ENCODE measurements around the gene SDK1.

Gene SDK1

DNA sequence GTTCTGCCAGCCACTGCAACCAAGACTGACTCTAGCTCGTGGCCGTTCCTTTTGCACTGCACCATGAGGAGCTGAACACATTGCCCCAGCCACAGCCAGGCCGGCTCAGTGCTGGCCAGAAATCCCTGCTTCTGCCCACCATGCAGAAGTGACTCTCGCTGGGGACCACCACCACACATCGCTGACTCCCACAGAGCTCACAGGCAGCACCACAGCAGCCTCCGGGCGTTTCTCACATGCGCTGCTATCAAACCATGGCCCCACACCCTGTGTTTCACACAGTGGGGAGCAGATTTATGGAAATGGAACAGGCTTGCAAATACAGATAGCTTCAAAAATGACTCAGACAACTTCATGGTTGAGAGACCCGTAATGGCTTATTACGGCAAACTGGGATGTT lies 15.4 kb upstream of the SDK1 start:
- DNase-seq (ENCODE audit: low read depth) = no peak
- no peak for TF ChIP-seq CTCF (IDR thresholded peaks at IDR 0.05; ENCODE audit: insufficient read depth, low read depth, low read length, missing control alignments)
- H3K4me3 ChIP-seq (ENCODE audit: low read length) = no peak overlapping the region

DNA sequence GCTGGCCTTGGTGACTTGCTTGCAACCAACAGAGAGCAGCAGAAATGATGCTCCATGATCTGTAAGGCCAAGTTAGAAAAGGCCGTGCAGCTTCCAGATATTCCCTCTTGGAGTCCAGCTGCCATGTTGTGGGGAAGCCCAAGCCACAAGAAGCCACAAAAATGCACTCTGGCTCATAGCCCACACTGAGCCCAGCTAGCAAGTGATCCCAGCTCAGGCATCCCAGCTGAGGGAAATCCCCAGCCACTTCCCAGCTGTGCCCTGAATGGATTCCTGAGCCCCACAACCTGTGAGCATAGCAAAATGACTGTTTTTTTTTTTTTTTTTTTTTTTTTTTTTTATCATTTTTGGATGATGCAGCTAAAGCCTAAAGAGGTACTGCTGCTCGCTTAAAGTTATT lies 11.1 kb upstream of the SDK1 start:
- no peak for DNase-seq (ENCODE audit: low read depth)
- no peak for TF ChIP-seq CTCF (IDR thresholded peaks at IDR 0.05; ENCODE audit: insufficient read depth, low read depth, low read length, missing control alignments)
- H3K4me3 ChIP-seq (ENCODE audit: low read length) = no peak overlapping the region

DNA sequence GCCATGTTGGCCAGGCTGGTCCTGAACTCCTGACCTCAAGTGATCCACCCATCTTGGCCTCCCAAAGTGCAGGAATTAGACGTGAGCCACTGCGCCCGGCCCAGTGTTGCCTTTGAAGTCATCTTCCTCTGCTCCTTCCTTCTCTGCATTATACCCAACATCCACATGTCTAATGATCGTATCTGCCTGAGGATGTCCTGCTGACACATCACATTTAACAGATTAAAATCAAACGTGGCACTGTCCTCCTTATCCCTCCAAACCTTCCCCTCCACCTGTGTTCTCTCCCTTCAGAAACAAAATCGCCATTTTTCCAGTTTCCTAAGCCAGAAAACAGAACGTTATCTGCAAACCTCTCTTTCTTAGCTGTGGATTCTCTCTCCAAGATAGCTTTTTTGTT lies 8.4 kb upstream of the SDK1 start:
- no peak for TF ChIP-seq CTCF (IDR thresholded peaks at IDR 0.05; ENCODE audit: insufficient read depth, low read depth, low read length, missing control alignments)
- DNase-seq (ENCODE audit: low read depth) = no peak
- H3K4me3 ChIP-seq (ENCODE audit: low read length) = no peak overlapping the region

DNA sequence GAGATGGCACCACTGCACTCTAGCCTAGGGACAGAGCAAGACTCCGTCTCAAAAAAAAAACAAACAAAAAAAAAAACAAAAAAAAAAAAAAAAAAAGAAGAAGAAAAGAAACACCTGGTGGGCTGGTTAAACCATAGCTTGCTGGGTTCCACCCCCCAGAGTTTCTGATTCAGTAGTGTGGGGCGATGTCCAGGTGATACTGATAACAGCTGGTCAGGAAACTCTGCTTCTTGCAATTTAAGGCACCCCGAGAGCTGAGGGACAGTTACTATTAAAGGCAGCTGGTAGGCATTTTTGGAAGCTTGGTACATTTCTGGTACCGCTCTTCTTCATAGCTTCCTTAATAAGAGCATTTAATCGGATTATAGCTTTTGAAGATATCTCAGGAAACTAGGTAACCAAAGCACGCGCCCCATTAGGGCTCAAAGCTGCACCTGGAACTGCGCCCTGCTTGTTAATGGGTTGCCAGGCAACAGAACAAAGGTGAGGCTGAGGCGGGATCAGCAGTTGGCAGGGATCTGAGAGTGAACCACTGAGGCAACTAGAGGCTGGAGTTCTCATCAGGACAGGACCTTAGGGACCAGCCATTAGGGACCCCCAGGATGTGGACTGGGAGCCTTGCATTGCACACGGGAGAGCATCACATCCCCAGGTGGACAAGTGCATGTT lies 6.5 kb upstream of the SDK1 start:
- no peak overlapping the region for H3K4me3 ChIP-seq (ENCODE audit: low read length)
- no peak for TF ChIP-seq CTCF (IDR thresholded peaks at IDR 0.05; ENCODE audit: insufficient read depth, low read depth, low read length, missing control alignments)
- peak; percentile 4 for DNase-seq (ENCODE audit: low read depth)

DNA sequence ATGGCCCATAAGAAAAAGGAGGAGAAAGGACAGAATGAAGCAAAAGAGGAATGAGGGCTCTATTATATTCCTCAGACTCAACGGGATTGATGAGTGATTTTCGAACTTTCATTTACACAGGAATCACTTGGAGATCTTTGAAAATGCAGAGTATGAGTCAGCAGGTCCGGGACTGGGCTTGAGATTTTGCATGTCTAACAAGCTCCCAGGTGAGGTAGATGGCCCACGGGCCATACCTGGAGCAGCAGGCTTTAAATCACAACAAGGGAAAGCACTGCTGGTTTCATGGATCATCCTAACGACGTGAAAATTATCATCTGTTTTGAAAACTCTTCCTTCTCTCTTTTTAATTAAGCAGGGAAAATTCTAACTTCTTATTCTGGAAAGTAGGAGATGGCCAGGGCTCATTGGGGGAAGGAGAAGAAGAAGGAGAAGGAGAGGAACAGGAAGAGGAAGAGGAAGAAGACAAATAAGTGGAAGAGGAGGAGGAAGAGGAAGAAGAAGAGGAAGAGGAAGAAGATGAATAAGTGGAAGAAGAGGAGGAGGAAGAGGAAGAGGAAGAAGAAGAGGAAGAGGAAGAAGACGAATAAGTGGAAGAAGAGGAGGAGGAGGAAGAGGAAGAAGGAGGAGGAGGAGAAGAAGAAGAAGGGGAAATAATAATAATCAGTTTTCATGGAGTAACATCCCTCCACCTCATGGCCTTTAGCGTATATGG lies 3.8 kb upstream of the SDK1 start:
- no peak overlapping the region for H3K4me3 ChIP-seq (ENCODE audit: low read length)
- no peak for TF ChIP-seq CTCF (IDR thresholded peaks at IDR 0.05; ENCODE audit: insufficient read depth, low read depth, low read length, missing control alignments)
- no peak for DNase-seq (ENCODE audit: low read depth)

GRCh38 chr7:3300221-3300650 lies 816 bp upstream of the SDK1 start:
- TF ChIP-seq CTCF (IDR thresholded peaks at IDR 0.05; ENCODE audit: insufficient read depth, low read depth, low read length, missing control alignments) = no peak
- no peak overlapping the region for H3K4me3 ChIP-seq (ENCODE audit: low read length)
- no peak for DNase-seq (ENCODE audit: low read depth)

- H3K4me3 ChIP-seq (ENCODE audit: low read length) = no peak overlapping the region
- DNase-seq (ENCODE audit: low read depth) = no peak
These were observed 338 bp downstream of the SDK1 start for GRCh38 chr7:3301449-3301731.

More at GRCh38 chr7:3301449-3301731, 338 bp downstream of the SDK1 start:
- TF ChIP-seq CTCF (IDR thresholded peaks at IDR 0.05; ENCODE audit: insufficient read depth, low read depth, low read length, missing control alignments) = no peak
